HAP-1 (cell line): ENCODE data around the gene COL24A1.
"Not testable (repeated sequence)": the region's sequence is repeated elsewhere in the genome, so short reads cannot be mapped to it uniquely, and the experiment has no call there.

Experiments
- DNase-seq, 2 experiments: peaks; one replicate each; pipeline ENCODE4 v3.0.0-alpha.2; 2016 to 2020; ENCODE audit warnings: low spot score in 2 of 2
- H3K27me3 ChIP-seq: fragments of 250-450 bp; sonication (Bioruptor Pico); 2 replicates; pipeline ENCODE4 v1.5.1; 2020; ENCODE audit warnings: low read depth, mild to moderate bottlenecking, moderate library complexity
- H3K36me3 ChIP-seq: fragments of 250-450 bp; sonication (Bioruptor Pico); replicated peaks from 2 replicates; pipeline ENCODE4 v1.5.1; 2020; ENCODE audit warnings: mild to moderate bottlenecking
- H3K4me1 ChIP-seq: fragments of 250-450 bp; sonication (Bioruptor Pico); 2 replicates; pipeline ENCODE4 v1.5.1; 2020; ENCODE audit warnings: mild to moderate bottlenecking
- H3K4me3 ChIP-seq: fragments of 250-450 bp; sonication (Bioruptor Pico); 2 replicates; pipeline ENCODE4 v1.5.1; 2020; ENCODE audit warnings: mild to moderate bottlenecking, moderate library complexity
- H3K9me3 ChIP-seq: fragments of 250-450 bp; sonication (Bioruptor Pico); 2 replicates; pipeline ENCODE4 v1.5.1; 2020; ENCODE audit warnings: mild to moderate bottlenecking, moderate library complexity
- in situ Hi-C: fragments of 300-500 bp; cut with MboI; formaldehyde crosslinking; loops from 3 replicates; pipeline ENCODE4 v1.14.3; 2020; ENCODE audit warnings: low sequenced_read_pairs, inconsistent platforms, mixed read lengths

Gene COL24A1

DNA sequence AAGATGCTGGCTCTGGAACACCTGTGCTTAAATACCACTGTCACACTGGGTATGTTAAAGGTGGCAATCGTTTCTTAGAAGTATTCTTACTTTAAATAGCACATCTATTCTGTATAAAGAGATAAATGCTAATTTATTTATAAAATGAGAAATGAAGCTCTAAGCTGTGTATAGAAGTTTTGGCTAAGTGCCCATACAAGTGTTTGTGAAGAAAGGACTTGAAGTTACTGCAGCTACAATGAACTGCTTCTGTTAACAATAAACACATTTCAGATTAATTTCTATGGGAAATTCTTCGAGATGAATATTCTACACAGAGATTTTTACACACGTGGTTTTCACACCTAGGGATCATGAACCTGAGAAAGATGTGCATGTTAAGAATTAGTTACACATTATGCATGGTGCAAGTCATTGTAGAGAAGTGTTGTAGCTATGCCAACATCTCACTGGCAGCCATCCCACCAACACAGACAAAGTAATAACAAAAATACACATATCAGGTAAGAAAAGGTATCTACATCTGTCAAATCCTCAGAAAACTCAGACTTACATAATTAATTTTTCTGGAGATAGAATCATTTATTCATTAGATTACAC lies 16.2 kb downstream of the COL24A1 start:
- no peak overlapping the region for H3K4me3 ChIP-seq
- DNase-seq, result no peak
- no peaks in the 10 kb centered on the region for H3K36me3 ChIP-seq
- in situ Hi-C loops, result no loop called here
- no peaks in the 10 kb centered on the region for H3K27me3 ChIP-seq
- peaks cover 2% of the 10 kb centered on the region; the same call in 1 of the 2 replicates for H3K4me1 ChIP-seq
- no peaks in the 10 kb centered on the region for H3K9me3 ChIP-seq

DNA sequence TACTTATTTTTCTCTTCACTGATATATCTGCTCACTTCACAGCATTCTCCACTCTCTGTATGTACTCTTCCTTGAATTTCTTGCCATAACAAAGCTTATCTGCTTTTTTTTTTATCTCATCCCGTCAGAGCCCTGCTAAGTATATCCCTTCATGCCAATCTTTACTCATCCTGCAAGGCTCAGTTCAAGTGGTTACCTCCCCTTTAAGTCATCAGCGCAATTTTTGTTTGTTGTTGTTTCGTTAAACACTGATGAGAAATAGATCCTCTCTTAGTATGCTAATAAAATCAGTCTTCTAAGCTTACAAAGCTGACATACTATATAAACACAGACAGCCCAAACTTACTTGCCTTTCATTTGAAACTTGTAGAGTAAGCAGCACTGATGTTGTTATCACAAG lies 17.8 kb downstream of the COL24A1 start:
- Histone ChIP-seq H3K4me1 (peaks cover 2% of the 10 kb centered on the region; the same call in 1 of the 2 replicates), H3K4me3 (no peak overlapping the region), H3K27me3 (no peaks in the 10 kb centered on the region), H3K36me3 (no peaks in the 10 kb centered on the region), H3K9me3 (no peaks in the 10 kb centered on the region)
- in situ Hi-C loops, result no loop called here
- DNase-seq, result no peak

DNA sequence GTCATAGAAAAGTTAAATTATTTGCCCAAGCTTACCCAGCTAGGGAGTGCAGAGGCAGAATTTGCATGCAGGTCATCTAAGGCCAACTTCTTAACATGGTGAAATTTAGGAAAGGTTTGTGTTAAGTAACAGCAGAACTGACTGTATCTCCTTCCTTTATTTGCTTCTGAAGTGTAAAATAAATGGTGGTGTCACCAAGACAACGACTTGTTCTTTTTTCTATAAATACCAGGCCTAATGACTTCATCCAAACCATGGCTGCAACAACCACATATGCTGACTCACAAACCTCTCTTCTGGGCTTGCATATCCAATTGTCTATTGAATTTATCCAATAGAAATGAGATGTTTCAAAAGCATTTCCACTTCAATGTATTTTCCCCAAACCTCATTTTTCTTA lies 19.1 kb downstream of the COL24A1 start:
- H3K4me1 ChIP-seq, result peaks cover 2% of the 10 kb centered on the region; the same call in 1 of the 2 replicates
- in situ Hi-C loops, result no loop called here
- no peaks in the 10 kb centered on the region for H3K27me3 ChIP-seq
- no peak for DNase-seq
- H3K4me3 ChIP-seq, result no peak overlapping the region
- no peaks in the 10 kb centered on the region for H3K36me3 ChIP-seq
- no peaks in the 10 kb centered on the region for H3K9me3 ChIP-seq

DNA sequence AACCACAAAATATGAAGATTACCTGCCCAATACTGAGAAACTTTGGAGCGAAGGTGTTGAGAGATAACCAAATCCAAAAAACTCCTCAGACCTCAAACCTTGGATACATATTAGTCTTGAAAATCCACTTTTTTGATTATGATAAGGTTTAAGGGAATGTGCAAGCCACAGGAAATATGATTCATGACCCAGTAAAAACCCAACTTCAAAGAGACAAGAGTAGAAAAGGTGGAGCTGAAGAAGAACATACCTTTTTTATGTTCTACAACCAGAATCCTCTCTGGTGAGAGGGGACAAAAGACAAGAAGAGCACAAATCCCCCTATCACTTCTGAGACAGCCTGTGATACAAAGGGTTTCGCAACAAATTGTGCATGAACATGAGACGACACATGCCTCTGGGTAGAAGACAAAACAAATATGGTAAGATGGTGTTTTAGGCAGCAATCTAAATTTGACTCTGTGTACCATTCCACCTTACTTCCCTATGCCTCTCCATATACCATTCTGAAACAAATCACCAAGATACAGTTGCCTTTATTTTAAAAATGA lies 37.3 kb downstream of the COL24A1 start:
- in situ Hi-C loops, result no loop called here
- Histone ChIP-seq H3K9me3 (no peaks in the 10 kb centered on the region), H3K27me3 (no peaks in the 10 kb centered on the region), H3K36me3 (no peaks in the 10 kb centered on the region), H3K4me3 (no peak overlapping the region), H3K4me1 (peaks cover 9% of the 10 kb centered on the region)
- no peak for DNase-seq

DNA sequence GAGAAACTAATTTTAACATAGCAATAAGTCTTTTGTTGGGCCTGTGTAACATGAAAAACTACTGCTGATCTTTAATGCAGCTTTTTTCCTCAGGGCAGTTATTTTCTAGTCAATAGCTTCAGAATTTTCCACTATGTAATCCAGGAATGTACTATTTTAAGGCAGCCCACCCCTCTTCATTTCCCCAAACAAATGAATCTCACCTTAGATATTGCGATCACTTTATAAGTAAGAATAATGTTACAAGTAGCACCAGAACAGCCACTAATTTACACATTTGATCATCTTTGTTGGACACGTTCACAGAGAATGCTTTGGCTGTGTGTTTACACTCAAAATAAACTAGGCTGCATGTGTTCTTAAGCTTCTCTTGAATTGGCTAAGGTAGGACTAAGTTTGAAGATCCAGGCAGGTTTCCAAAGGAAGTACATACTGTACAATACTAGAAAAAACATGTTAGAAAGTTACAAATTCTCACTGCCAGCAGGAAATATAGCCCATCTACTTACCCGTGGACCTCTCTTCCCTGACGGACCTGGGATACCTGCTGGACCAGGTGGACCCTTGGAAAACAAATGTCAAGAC lies 41.7 kb downstream of the COL24A1 start:
- peaks cover 14% of the 10 kb centered on the region for H3K4me1 ChIP-seq
- H3K36me3 ChIP-seq, result no peaks in the 10 kb centered on the region; the same call in 1 of the 2 replicates
- DNase-seq, result peak in 1 of 2 experiments; percentile 59
- no peaks in the 10 kb centered on the region for H3K9me3 ChIP-seq
- in situ Hi-C loops, result no loop called here
- no peak overlapping the region for H3K4me3 ChIP-seq
- H3K27me3 ChIP-seq, result no peaks in the 10 kb centered on the region

DNA sequence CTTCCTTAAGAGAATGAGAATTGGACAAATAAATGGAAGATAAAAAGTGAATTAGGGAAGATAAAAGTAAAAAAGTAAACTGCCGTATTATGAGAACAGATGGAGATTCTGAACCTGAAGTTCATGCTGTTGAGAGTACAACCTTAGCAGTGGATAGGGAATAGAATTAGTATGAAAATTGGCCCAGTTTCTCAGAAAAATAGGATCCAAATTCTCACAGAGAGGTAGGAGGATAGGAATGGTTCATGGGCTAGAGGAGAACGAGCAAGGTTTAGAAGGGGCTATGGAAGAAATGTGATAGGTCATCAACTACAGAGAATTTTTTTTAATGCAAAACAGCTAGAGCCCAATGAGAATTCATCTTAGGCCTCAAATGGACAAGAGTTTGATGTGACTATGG lies 42.3 kb downstream of the COL24A1 start:
- no peak overlapping the region for H3K4me3 ChIP-seq
- peaks cover 20% of the 10 kb centered on the region for H3K4me1 ChIP-seq
- no peaks in the 10 kb centered on the region; the same call in 1 of the 2 replicates for H3K36me3 ChIP-seq
- in situ Hi-C loops, result no loop called here
- no peaks in the 10 kb centered on the region for H3K27me3 ChIP-seq
- no peaks in the 10 kb centered on the region for H3K9me3 ChIP-seq
- DNase-seq, result no peak

DNA sequence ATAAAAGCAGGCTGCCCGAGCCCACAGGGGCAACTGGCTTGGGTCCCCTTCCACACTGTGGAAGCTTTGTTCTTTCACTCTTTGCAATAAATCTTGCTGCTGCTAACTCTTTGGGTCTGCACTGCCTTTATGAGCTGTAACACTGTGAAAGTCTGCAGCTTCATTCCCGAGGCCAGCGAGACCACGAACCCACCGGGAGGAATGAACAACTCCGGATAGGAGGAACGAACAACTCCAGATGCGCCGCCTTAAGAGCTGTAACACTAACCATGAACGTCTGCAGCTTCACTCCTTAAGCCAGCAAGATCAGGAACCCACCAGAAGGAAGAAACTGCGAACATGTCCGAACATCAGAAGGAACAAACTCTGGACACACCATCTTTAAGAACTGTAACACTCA lies 45.0 kb downstream of the COL24A1 start:
- H3K4me3 ChIP-seq, H3K36me3 ChIP-seq, DNase-seq, H3K9me3 ChIP-seq, H3K27me3 ChIP-seq, in situ Hi-C loops: not testable (repeated sequence)
- H3K4me1 ChIP-seq, result peaks cover 20% of the 10 kb centered on the region

DNA sequence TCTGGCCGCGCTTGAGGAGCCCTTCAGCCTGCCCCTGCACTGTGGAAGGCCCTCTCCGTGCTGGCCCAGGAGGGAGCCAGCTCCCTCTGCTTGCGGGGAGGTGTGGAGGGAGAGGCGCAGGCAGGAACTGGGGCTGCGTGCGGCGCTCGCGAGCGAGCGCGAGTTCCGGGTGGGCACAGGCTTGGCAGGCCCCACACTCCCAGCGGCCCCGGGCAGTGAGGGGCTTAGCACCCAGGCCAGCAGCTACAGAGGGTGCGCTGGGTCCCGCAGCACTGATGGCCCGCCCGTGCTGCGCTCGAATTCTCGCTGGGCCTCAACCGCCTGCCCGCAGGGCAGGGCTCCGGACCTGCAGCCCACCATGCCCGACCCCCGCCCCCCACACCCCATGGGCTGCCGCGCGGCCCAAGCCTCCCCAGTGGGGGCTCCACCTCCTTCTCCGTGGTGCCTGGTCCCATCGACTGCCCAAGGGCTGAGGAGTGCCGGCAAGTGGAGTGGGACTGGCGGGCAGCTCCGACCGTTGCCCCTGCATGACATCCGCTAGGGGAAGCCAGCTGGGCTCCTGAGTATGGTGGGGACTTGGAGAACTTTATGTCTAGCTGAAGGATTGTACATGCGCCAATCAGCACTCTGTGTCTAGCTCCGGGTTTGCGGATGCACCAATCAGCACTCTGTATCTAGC lies 46.0 kb downstream of the COL24A1 start:
- in situ Hi-C loops, result no loop called here
- Histone ChIP-seq H3K4me3 (no peak overlapping the region), H3K4me1 (peaks cover 20% of the 10 kb centered on the region), H3K36me3 (no peaks in the 10 kb centered on the region; the same call in 1 of the 2 replicates), H3K9me3 (no peaks in the 10 kb centered on the region), H3K27me3 (no peaks in the 10 kb centered on the region)
- DNase-seq, result no peak

DNA sequence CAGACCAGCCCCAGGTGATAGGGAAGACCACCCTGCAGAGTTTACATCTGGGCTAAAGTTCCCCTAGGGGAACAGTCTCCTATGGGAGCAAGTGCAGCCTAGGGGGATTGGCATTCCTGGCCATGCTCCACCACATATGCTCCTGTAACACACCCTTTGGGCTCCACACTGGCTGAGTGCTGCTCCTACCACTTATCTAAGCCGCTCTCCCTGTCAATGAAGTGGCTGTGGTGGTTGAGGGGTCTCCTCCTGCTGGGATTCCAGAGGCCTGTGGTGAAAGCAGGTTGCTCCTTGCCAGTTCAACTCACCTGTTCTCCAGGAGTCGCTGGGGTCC lies 51.1 kb downstream of the COL24A1 start:
- H3K4me3 ChIP-seq, result no peak overlapping the region
- no peaks in the 10 kb centered on the region; the same call in 1 of the 2 replicates for H3K27me3 ChIP-seq
- H3K36me3 ChIP-seq, result no peaks in the 10 kb centered on the region
- peaks cover 5% of the 10 kb centered on the region; the same call in 1 of the 2 replicates for H3K4me1 ChIP-seq
- in situ Hi-C loops, result no loop called here
- DNase-seq, result no peak
- H3K9me3 ChIP-seq, result no peaks in the 10 kb centered on the region; the same call in 1 of the 2 replicates

DNA sequence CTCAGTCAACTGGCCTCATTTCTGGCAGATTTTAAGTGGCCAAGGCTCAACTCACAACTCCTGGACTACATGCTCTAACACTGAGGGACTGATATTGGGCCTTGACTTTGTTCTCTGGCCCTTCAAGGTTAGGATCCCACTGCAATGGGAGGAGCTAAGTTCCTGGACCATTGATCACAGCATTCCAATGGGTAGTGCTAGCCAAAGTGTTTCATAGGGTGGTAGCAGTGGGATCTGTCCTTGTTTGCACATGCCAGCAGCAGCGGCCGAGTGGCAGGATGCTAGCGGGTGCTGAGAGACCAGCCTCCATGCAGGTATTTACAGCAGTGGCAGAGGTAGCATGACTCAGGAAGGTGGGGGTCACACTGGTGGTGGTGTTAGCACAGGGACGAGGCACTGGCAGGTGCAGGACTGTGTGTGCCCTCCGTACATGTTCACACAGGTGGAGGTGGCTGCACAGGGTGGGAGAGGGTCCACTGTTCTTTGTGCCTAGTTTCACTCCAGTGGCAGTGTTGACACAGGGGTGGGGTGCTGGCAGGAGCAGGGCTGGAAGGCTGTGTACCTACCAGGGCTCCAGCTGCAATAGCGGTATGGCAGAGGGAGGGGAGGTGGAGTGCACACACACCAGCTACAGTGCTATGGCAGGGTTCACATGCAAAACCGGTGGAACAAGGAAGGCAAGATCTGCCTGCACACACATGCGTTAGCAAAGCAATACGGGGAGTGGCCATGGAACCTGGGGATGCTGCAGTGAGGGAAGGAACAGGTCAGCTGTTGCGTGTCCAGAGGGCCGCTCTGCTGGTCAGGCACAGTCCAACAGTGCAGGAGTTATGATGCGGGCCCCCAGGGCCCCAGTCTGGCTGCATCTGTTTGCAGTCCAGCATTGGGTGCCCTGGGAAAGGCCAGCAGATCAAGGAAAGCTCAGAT lies 51.7 kb downstream of the COL24A1 start:
- H3K4me3 ChIP-seq, result no peak overlapping the region
- peaks cover 5% of the 10 kb centered on the region; the same call in 1 of the 2 replicates for H3K4me1 ChIP-seq
- H3K36me3 ChIP-seq, result no peaks in the 10 kb centered on the region
- H3K9me3 ChIP-seq, result no peaks in the 10 kb centered on the region; the same call in 1 of the 2 replicates
- DNase-seq, result no peak
- in situ Hi-C loops, result no loop called here
- H3K27me3 ChIP-seq, result no peaks in the 10 kb centered on the region; the same call in 1 of the 2 replicates

DNA sequence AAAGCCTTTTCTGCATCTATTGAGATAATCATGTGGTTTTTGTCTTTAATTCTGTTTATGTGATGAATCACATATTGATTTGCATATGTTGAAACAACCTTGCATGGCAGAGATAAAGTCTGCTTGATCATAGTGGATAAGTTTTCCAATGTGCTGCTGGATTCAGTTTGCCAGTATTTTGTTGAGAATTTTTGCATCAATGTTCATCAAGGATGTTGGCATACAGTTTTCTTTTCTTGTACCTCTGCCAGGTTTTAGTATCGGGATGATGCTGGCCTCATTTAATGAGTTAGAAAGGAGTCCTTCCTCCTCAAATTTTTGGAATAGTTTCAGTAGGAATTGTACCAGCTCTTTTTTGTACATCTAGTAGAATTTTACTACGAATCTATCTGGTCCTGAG lies 55.0 kb downstream of the COL24A1 start:
- no peaks in the 10 kb centered on the region; the same call in 1 of the 2 replicates for H3K9me3 ChIP-seq
- no peaks in the 10 kb centered on the region for H3K36me3 ChIP-seq
- H3K4me3 ChIP-seq, result no peak overlapping the region
- DNase-seq, result no peak
- no peaks in the 10 kb centered on the region; the same call in 1 of the 2 replicates for H3K27me3 ChIP-seq
- no peaks in the 10 kb centered on the region for H3K4me1 ChIP-seq
- in situ Hi-C loops, result no loop called here

DNA sequence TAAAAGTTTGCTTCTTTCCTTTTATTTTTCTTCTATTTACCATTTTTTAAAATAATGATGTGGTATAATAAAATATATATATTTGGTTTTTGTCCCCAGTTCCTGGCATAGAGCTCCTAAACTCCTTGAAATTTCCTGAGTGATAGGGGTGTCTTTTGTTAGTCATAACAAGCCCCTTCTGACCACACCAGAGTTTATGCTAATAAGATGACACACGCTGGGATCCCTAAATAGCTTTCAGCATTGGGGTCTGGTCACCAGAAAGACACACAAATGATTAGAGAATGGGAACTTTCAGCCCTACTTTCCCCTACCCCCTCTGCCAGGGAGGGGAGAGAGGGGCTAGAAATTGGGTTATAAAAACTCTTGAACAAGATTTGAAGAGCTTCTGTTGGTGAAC lies 56.2 kb downstream of the COL24A1 start:
- Histone ChIP-seq H3K27me3 (no peaks in the 10 kb centered on the region; the same call in 1 of the 2 replicates), H3K4me3 (no peak overlapping the region), H3K9me3 (no peaks in the 10 kb centered on the region; the same call in 1 of the 2 replicates), H3K36me3 (no peaks in the 10 kb centered on the region), H3K4me1 (no peaks in the 10 kb centered on the region)
- in situ Hi-C loops, result no loop called here
- DNase-seq, result no peak

DNA sequence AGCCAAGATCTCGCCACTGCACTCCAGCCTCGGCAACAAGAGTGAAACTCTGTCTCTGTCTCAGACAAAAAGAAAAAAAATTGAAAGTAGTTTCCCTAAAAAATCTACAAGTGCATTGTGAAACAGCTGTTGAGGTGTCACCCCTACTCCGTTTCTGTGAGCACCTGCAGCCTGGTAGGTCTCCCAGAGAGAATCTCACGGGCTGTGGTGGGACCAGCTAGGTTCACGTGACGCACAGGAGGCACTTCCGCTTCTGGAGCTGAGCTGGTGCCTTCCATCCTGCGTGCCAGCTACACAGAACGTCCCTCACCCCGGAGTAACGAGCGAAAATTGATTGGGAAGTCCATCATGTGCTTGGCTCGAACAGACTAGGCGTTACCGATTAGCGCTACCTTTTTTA lies 66.8 kb downstream of the COL24A1 start:
- Histone ChIP-seq H3K36me3 (no peaks in the 10 kb centered on the region), H3K4me1 (no peaks in the 10 kb centered on the region), H3K9me3 (no peaks in the 10 kb centered on the region), H3K27me3 (no peaks in the 10 kb centered on the region), H3K4me3 (no peak overlapping the region)
- in situ Hi-C loops, result no loop called here
- no peak for DNase-seq
